NCI-H524 treated with DMSO at 0.1 percent for 48 hours (cell line): ENCODE results near the gene OGFOD2.
"Not testable (repeated sequence)": the region's sequence is repeated elsewhere in the genome, so short reads cannot be mapped to it uniquely, and the experiment has no call there.

Experiments
- DNase-seq: peaks from one replicate; lab custom pipeline; 2025; lab: John Stamatoyannopoulos, UW

OGFOD2 gene

GRCh38 chr12:123005081-123005626 is 30.1 kb downstream of the OGFOD2 start:
- no peak for DNase-seq

- no peak for DNase-seq
Measured at GRCh38 chr12:123006977-123007376, 31.9 kb downstream of the OGFOD2 start.

GRCh38 chr12:123010110-123010509 is 35.1 kb downstream of the OGFOD2 start:
- DNase-seq: no peak

GRCh38 chr12:123010681-123011080 is 35.6 kb downstream of the OGFOD2 start:
- no peak for DNase-seq

- DNase-seq: no peak
Measured at GRCh38 chr12:123011701-123012100, 36.7 kb downstream of the OGFOD2 start.

GRCh38 chr12:123013185-123014095 is 38.4 kb downstream of the OGFOD2 start:
- no peak for DNase-seq

GRCh38 chr12:123014473-123014872 is 39.4 kb downstream of the OGFOD2 start:
- DNase-seq: not testable (repeated sequence)

- no peak for DNase-seq
Measured at GRCh38 chr12:123017753-123018152, 42.7 kb downstream of the OGFOD2 start.

- no peak for DNase-seq
Measured at GRCh38 chr12:123019841-123020138, 44.7 kb downstream of the OGFOD2 start.

- DNase-seq: no peak
Measured at GRCh38 chr12:123021688-123022604, 46.9 kb downstream of the OGFOD2 start.

GRCh38 chr12:123022846-123023245 is 47.8 kb downstream of the OGFOD2 start:
- DNase-seq: no peak

- no peak for DNase-seq
Measured at GRCh38 chr12:123024819-123025391, 49.9 kb downstream of the OGFOD2 start.

- no peak for DNase-seq
Measured at GRCh38 chr12:123026094-123026853, 51.2 kb downstream of the OGFOD2 start.

- no peak for DNase-seq
Measured at GRCh38 chr12:123027726-123028445, 52.8 kb downstream of the OGFOD2 start.

- no peak for DNase-seq
Measured at GRCh38 chr12:123028475-123028874, 53.4 kb downstream of the OGFOD2 start.

GRCh38 chr12:123029550-123029949 is 54.5 kb downstream of the OGFOD2 start:
- DNase-seq: no peak
